HG02571 (cell line): ENCODE measurements around the gene SSX2IP.
"Not testable (repeated sequence)": the region's sequence is repeated elsewhere in the genome, so short reads cannot be mapped to it uniquely, and the experiment has no call there.

Source experiments
- ATAC-seq: cut with Tn5 transposase; IDR thresholded peaks from one replicate; pipeline ENCODE4 v1.9.1; 2021; ENCODE audit warnings: mild to moderate bottlenecking, moderate library complexity; ENCODE audit not compliant: unreplicated experiment

The SSX2IP gene

GRCh38 chr1:84690397-84691121, at the start of gene SSX2IP:
Gene SSX2IP (minus strand): TSS chr1:84690461. CDS start chr1:84671219, 19,242 bp downstream.
- peak; percentile 94 for ATAC-seq

- ATAC-seq, result no peak
Observed at GRCh38 chr1:84738237-84738636, 48.0 kb upstream of the SSX2IP start.

- ATAC-seq, result no peak
Observed at GRCh38 chr1:84737590-84737989, 47.3 kb upstream of the SSX2IP start.

GRCh38 chr1:84736944-84737343, 46.7 kb upstream of the SSX2IP start:
- ATAC-seq, result no peak

- no peak for ATAC-seq
Observed at GRCh38 chr1:84736445-84736844, 46.2 kb upstream of the SSX2IP start.

GRCh38 chr1:84735483-84735882, 45.2 kb upstream of the SSX2IP start:
- no peak for ATAC-seq

- no peak for ATAC-seq
Observed at GRCh38 chr1:84732520-84732919, 42.3 kb upstream of the SSX2IP start.

- ATAC-seq, result no peak
Observed at GRCh38 chr1:84731519-84731918, 41.3 kb upstream of the SSX2IP start.

- not testable (repeated sequence) for ATAC-seq
Observed at GRCh38 chr1:84727711-84728110, 37.5 kb upstream of the SSX2IP start.

GRCh38 chr1:84726593-84727499, 36.6 kb upstream of the SSX2IP start:
- ATAC-seq, result no peak

GRCh38 chr1:84724128-84724860, 34.0 kb upstream of the SSX2IP start:
- ATAC-seq, result peak; percentile 61

- no peak for ATAC-seq
Observed at GRCh38 chr1:84722794-84723193, 32.5 kb upstream of the SSX2IP start.

- ATAC-seq, result not testable (repeated sequence)
Observed at GRCh38 chr1:84721872-84722271, 31.6 kb upstream of the SSX2IP start.

GRCh38 chr1:84721152-84721551, 30.9 kb upstream of the SSX2IP start:
- no peak for ATAC-seq

- no peak for ATAC-seq
Observed at GRCh38 chr1:84720221-84720780, 30.0 kb upstream of the SSX2IP start.

GRCh38 chr1:84719543-84720217, 29.4 kb upstream of the SSX2IP start:
- ATAC-seq, result no peak

- ATAC-seq, result no peak
Observed at GRCh38 chr1:84715342-84716019, 25.2 kb upstream of the SSX2IP start.

GRCh38 chr1:84712276-84712874, 22.1 kb upstream of the SSX2IP start:
- no peak for ATAC-seq

- ATAC-seq, result no peak
Observed at GRCh38 chr1:84711869-84712268, 21.6 kb upstream of the SSX2IP start.
